Measurements from ENCODE around the gene DENND1C. TPM values are rescaled to one million over a fixed set of nuclear protein-coding genes. Genes with fewer than 3 reads are reported as not detected.

DENND1C gene
- total RNA-seq, 1 donor from 2014 or later: not detected

DNA sequence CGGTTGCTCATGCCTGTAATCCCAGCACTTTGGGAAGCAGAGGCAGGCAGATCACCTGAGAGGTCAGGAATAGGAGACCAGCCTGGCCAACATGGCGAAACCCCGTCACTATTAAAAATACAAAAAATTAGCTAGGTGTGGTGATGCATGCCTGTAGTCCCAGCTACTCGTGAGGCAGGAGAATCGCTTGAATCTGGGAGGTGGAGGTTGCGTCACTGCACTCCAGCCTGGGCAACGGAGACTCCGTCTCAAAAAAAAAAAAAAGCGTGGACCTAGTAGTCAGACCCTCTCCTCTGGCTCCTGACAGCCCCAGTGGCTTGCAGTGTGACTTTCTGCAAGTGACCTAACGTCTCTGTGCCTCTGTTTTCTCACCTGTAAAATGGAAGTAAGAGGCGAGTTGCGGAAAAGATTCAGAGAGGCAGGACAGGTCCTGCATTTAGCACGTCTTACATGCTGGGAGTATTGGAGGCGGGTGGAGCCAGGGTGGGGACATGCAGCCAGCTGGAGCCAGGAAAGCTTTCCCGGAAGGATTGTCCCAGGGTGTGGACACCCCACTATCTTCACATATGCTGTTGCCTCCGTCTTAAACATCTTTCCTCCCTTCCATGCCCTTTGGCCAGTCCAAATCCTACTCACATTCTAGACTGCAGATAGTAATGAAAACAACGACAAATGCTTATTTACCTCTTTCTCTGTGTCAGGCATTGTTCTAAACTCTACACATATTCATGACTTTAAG, 17.6 kb upstream of the DENND1C start:
- H3K27ac Mint-ChIP-seq: no peak overlapping the region
- no peaks in the 10 kb centered on the region for H4K20me1 ChIP-seq (ENCODE audit: low read depth)

DNA sequence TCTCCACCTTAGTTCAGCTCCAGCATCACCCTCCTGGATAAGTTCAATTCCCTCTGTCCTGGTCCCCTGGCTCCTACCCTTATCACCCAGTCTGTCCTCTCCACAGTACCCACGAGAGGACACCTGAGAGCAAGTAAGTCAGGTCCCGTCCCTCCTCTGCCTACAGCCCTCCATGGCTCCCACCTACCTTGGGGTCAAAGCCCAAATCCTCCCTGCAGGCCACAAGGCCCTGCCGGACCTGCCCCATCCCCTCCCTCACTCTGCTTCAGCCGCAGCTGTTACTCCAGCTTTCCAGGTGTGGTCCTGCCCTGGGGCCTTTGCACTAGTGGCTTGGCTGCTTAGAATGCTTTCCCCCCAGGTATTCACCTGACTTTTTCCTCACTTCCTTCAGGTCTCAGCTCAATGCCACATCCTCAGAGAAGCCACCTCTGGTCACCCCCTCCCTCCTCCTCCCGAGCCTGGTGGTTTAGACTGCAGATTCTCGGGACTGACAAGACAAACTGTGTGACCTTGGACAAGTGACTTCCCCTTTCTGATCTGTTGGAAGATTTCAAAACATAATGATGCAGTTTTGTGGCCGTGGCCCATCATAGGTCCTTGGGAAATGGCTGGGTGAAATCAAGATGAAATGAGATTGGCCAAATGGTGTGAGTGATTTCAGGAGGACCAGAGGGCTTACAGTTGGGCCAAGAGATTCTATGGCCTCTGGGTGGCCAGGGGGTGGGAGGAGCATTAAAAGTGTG, 16.9 kb upstream of the DENND1C start:
- Mint-ChIP-seq H3K9me3 (no peaks in the 10 kb centered on the region), H3K4me3 (no peak overlapping the region), H3K36me3 (no peaks in the 10 kb centered on the region), H3K27ac (peak overlapping the region; percentile 91), H3K27me3 (ENCODE audit: insufficient read depth, low read depth) (peaks cover 33% of the 10 kb centered on the region), H3K4me1 (peaks cover 5% of the 10 kb centered on the region)
- Histone ChIP-seq H3K27me3 (peaks cover 27% of the 10 kb centered on the region), H3K4me2 (no peak overlapping the region), H3K4me1 (peaks cover 7% of the 10 kb centered on the region), H3F3A (ENCODE audit: low read depth) (no peaks in the 10 kb centered on the region), H3K4me3 (no peak overlapping the region), H2AFZ (replicated peaks) (no peak overlapping the region), H3K36me3 (no peaks in the 10 kb centered on the region), H3K27ac (no peak overlapping the region), H4K20me1 (ENCODE audit: low read depth) (no peaks in the 10 kb centered on the region), H3K79me2 (ENCODE audit: low read depth) (no peaks in the 10 kb centered on the region), H3K9me3 (ENCODE audit: low read depth) (no peaks in the 10 kb centered on the region), H3K9ac (no peak overlapping the region)
- DNase-seq (ENCODE audit: low spot score): no peak
- TF ChIP-seq, protein P1, sequence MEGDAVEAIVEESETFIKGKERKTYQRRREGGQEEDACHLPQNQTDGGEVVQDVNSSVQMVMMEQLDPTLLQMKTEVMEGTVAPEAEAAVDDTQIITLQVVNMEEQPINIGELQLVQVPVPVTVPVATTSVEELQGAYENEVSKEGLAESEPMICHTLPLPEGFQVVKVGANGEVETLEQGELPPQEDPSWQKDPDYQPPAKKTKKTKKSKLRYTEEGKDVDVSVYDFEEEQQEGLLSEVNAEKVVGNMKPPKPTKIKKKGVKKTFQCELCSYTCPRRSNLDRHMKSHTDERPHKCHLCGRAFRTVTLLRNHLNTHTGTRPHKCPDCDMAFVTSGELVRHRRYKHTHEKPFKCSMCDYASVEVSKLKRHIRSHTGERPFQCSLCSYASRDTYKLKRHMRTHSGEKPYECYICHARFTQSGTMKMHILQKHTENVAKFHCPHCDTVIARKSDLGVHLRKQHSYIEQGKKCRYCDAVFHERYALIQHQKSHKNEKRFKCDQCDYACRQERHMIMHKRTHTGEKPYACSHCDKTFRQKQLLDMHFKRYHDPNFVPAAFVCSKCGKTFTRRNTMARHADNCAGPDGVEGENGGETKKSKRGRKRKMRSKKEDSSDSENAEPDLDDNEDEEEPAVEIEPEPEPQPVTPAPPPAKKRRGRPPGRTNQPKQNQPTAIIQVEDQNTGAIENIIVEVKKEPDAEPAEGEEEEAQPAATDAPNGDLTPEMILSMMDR (IDR thresholded peaks at IDR 0.05): no peak
- no peak for TF ChIP-seq EZH2phosphoT487 (IDR thresholded peaks at IDR 0.05)
- TF ChIP-seq EZH2 (IDR thresholded peaks at IDR 0.05): no peak

More for the DNA sequence above, 17.6 kb upstream of the DENND1C start:
- Histone ChIP-seq H2AFZ (replicated peaks) (no peak overlapping the region), H3K4me2 (no peak overlapping the region), H3K9me3 (ENCODE audit: low read depth) (no peaks in the 10 kb centered on the region), H3K79me2 (ENCODE audit: low read depth) (no peaks in the 10 kb centered on the region), H3K9ac (no peak overlapping the region), H3K4me3 (no peak overlapping the region), H3F3A (ENCODE audit: low read depth) (no peaks in the 10 kb centered on the region), H3K27me3 (peaks cover 27% of the 10 kb centered on the region), H3K36me3 (no peaks in the 10 kb centered on the region), H3K27ac (no peak overlapping the region), H3K4me1 (peaks cover 7% of the 10 kb centered on the region)
- TF ChIP-seq EZH2phosphoT487 (IDR thresholded peaks at IDR 0.05) (no peak), EZH2 (IDR thresholded peaks at IDR 0.05) (no peak)
- TF ChIP-seq, protein P1 (IDR thresholded peaks at IDR 0.05): no peak
- Mint-ChIP-seq H3K27me3 (ENCODE audit: insufficient read depth, low read depth) (peaks cover 32% of the 10 kb centered on the region), H3K36me3 (no peaks in the 10 kb centered on the region), H3K9me3 (peaks cover 2% of the 10 kb centered on the region), H3K4me3 (no peak overlapping the region), H3K4me1 (peaks cover 5% of the 10 kb centered on the region)
- no peak for DNase-seq (ENCODE audit: low spot score)

DNA sequence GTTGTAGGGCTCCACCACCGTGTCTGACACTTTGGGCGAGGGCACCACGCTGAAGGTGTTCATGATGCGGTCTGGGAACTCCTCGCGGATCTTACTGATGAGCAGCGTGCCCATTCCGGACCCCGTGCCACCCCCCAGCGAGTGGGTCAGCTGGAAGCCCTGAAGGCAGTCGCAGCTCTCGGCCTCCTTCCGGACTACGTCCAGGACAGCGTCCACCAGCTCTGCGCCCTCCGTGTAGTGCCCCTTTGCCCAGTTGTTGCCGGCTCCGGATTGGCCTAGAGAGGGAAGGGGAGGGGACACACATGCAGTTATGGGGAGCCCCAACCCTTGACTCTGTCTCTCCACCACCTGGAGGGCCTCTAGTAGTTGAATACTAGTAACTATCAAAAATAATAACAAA, 14.4 kb upstream of the DENND1C start:
- peaks cover 18% of the 10 kb centered on the region for H3K27me3 Mint-ChIP-seq (ENCODE audit: insufficient read depth, low read depth)
- Histone ChIP-seq H4K20me1 (ENCODE audit: low read depth) (no peaks in the 10 kb centered on the region), H3K36me3 (no peaks in the 10 kb centered on the region), H3K4me3 (no peak overlapping the region), H3K27me3 (peaks cover 4% of the 10 kb centered on the region), H3K79me2 (ENCODE audit: low read depth) (no peaks in the 10 kb centered on the region), H3K4me1 (no peaks in the 10 kb centered on the region), H2AFZ (replicated peaks) (no peak overlapping the region), H3K9ac (no peak overlapping the region), H3K27ac (no peak overlapping the region), H3K4me2 (no peak overlapping the region), H3K9me3 (ENCODE audit: low read depth) (no peaks in the 10 kb centered on the region), H3F3A (ENCODE audit: low read depth) (no peaks in the 10 kb centered on the region)
- no peak for DNase-seq (ENCODE audit: low spot score)
- no peaks in the 10 kb centered on the region for H3K4me1 Mint-ChIP-seq
- no peak overlapping the region for H3K4me3 Mint-ChIP-seq
- no peak overlapping the region for H3K27ac Mint-ChIP-seq
- TF ChIP-seq, protein P1 (IDR thresholded peaks at IDR 0.05): no peak
- TF ChIP-seq EZH2phosphoT487 (IDR thresholded peaks at IDR 0.05): no peak
- H3K9me3 Mint-ChIP-seq: peaks cover 5% of the 10 kb centered on the region
- no peaks in the 10 kb centered on the region for H3K36me3 Mint-ChIP-seq

All from neural progenitor cell (in vitro differentiated cells).